K562 (cell line): Measurements from ENCODE around the gene KRT33A. TPM values are rescaled to one million over a fixed set of nuclear protein-coding genes. Genes with fewer than 3 reads are reported as not detected.

Experiments used
- FUS ChIP-seq: fragments of 200-400 bp; formaldehyde crosslinking; optimal IDR thresholded peaks from 2 replicates; pipeline ENCODE3; 2017; ENCODE audit warnings: low read depth, low read length
- HLTF ChIP-seq: fragments of 450-650 bp; IDR thresholded peaks from 2 replicates; pipeline ENCODE4 v1.6.1; 2016
- MAFG ChIP-seq: fragments of 450-650 bp; conservative IDR thresholded peaks from 2 replicates; pipeline ENCODE4 v1.6.1; 2016; ENCODE audit warnings: missing genetic modification characterization, missing compliant biosample characterization
- NFXL1 ChIP-seq: fragments of 450-650 bp; formaldehyde crosslinking; IDR thresholded peaks from 2 replicates; pipeline ENCODE4 v1.4.0; 2021; ENCODE audit warnings: mild to moderate bottlenecking
- polyA plus RNA-seq, 8 experiments: library from polyadenylated mRNA; depleted of rRNA in 4 of 8; stranded (reverse) in 5 of 8; unstranded in 3 of 8; fragments of >200 nt; fragmentation: Nextera tagmentation in 2 of 8; fragmentation: Illumina TruSeq in 1 of 8; extraction: Ambion mirVana in 2 of 8; extraction: Trizol in 1 of 8; gene quantifications; 2 replicates each; pipeline versions ENCODE4 v1.2.1 to v1.2.3, GENCODE V29; 2011 to 2014; ENCODE audit warnings: inconsistent platforms in 1 of 8, missing spikeins in 1 of 8
- total RNA-seq, 7 experiments: library from RNA; depleted of rRNA in 6 of 7; stranded (reverse); fragments of >200 nt in 6 of 7; fragmentation: Illumina TruSeq in 2 of 7; extraction: Trizol in 2 of 7; gene quantifications; 2 replicates each; pipeline versions ENCODE4 v1.2.1 to v1.2.3, GENCODE V29; 2011 to 2021; ENCODE audit warnings: low replicate concordance in 1 of 7
- TF ChIP-seq, protein P1 (sequence below), 2 experiments: fragments of 450-650 bp; IDR thresholded peaks; 2 replicates each; pipeline ENCODE4 v1.6.1; 2016; ENCODE audit warnings: mild to moderate bottlenecking in 2 of 2, borderline replicate concordance in 1 of 2, low read depth in 1 of 2, moderate library complexity in 1 of 2
- TF ChIP-seq, protein P2 (sequence below): IDR thresholded peaks from 3 replicates; pipeline ENCODE4 v1.6.1; 2011; ENCODE audit warnings: borderline replicate concordance, mild to moderate bottlenecking; ENCODE audit not compliant: insufficient read length, insufficient read depth
- TF ChIP-seq, protein P3 (sequence below), 2 experiments: fragments of 450-650 bp in 1 of 2; sonication (generic) in 1 of 2; formaldehyde crosslinking in 1 of 2; IDR thresholded peaks in 1 of 2; conservative IDR thresholded peaks in 1 of 2; 2 replicates each; pipeline versions ENCODE4 v1.6.1 to v1.8.1; 2016 to 2023; ENCODE audit warnings: mild to moderate bottlenecking in 2 of 2, moderate library complexity in 2 of 2, inconsistent platforms in 1 of 2, missing genetic modification reagents in 1 of 2
- TF ChIP-seq, protein P4 (sequence below), 3 experiments: IDR thresholded peaks in 2 of 3; conservative IDR thresholded peaks in 1 of 3; 2 replicates each; pipeline ENCODE4 v1.5.1; 2011 to 2012; ENCODE audit warnings: low read length in 3 of 3, mild to moderate bottlenecking in 3 of 3, control low read depth in 2 of 3, improper control_type of control experiment in 1 of 3, inconsistent platforms in 1 of 3, low read depth in 1 of 3, mixed read lengths in 1 of 3, moderate library complexity in 1 of 3; ENCODE audit not compliant: insufficient read depth in 2 of 3

Gene KRT33A
- total and polyA plus RNA-seq, 9 of the 15 experiments (the other 6 are each of a cell fraction or from before 2014, with no cell fraction given): not detected

DNA sequence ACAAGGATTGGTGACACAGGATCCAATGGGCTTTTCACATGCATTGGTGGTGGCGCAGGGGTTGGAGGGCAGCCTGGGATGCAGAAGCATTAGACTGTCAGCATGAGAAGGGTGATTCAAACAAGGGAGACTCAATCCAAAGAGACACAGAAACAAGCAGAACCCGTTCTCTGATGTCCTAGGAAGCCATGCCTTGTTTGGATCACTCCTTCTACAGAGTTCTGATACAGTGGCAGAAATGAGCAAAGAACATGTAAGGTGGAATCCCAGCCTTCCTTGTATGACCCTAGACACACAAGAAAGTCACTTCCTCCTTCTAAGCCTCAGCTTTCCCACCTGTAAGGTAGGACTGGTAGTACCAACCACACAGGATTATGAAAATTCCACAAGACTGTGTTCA lies 13.3 kb upstream of the KRT33A start (continued):
- TF ChIP-seq, protein P1, sequence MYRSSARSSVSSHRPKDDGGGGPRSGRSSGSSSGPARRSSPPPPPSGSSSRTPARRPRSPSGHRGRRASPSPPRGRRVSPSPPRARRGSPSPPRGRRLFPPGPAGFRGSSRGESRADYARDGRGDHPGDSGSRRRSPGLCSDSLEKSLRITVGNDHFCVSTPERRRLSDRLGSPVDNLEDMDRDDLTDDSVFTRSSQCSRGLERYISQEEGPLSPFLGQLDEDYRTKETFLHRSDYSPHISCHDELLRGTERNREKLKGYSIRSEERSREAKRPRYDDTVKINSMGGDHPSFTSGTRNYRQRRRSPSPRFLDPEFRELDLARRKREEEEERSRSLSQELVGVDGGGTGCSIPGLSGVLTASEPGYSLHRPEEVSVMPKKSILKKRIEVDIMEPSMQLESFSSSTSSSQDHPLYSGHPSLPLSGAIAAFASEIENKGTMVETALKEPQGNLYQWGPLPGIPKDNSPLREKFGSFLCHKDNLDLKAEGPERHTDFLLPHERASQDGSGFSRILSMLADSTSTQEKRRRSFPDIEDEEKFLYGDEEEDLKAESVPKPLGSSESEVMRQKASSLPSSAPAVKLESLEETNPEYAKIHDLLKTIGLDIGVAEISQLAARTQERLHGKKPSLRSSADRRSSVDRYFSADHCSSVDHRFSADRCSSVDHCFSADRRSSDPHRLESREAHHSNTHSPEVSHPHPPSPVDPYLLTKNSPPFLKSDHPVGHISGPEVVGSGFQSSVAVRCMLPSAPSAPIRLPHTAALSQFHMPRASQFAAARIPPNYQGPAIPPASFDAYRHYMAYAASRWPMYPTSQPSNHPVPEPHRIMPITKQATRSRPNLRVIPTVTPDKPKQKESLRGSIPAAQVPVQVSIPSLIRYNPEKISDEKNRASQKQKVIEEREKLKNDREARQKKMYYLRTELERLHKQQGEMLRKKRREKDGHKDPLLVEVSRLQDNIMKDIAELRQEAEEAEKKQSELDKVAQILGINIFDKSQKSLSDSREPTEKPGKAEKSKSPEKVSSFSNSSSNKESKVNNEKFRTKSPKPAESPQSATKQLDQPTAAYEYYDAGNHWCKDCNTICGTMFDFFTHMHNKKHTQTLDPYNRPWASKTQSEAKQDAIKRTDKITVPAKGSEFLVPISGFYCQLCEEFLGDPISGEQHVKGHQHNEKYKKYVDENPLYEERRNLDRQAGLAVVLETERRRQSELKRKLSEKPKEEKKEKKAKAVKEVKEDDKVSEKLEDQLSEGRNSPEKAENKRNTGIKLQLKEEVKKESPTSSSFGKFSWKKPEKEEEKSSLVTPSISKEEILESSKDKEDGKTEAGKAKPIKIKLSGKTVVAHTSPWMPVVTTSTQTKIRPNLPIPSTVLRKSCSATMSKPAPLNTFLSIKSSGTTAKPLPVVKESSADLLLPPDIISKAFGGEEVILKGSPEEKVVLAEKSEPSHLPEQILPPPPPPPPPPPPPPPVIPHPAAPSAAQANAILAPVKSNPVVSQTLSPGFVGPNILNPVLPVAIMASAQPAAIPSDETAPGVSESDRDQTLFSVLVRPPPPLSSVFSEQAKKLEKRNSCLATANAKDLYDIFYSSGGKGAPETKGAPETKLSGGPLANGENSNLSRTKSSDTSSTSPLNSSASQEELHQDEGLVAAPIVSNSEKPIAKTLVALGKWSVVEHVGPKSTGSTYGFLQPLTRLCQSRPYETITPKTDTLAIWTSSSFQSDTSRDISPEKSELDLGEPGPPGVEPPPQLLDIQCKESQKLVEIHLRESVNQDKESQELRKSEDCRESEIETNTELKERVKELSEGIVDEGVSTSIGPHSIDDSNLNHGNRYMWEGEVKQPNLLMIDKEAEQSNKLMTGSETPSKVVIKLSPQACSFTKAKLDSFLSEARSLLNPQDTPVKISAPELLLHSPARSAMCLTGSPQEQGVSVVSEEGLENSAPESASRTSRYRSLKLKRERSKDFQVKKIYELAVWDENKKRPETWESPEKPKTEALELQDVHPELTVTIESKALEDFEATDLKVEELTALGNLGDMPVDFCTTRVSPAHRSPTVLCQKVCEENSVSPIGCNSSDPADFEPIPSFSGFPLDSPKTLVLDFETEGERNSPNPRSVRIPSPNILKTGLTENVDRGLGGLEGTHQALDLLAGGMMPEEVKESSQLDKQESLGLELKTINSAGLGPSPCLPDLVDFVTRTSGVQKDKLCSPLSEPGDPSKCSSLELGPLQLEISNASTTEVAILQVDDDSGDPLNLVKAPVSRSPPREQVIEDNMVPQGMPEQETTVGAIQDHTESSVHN (IDR thresholded peaks at IDR 0.05; ENCODE audit: borderline replicate concordance in 1 of 2, low read depth in 1 of 2): no peak
- TF ChIP-seq NFXL1 (CRISPR knock-in tag): no peak
- TF ChIP-seq HLTF: no peak
- TF ChIP-seq FUS: no peak
- TF ChIP-seq, protein P2, sequence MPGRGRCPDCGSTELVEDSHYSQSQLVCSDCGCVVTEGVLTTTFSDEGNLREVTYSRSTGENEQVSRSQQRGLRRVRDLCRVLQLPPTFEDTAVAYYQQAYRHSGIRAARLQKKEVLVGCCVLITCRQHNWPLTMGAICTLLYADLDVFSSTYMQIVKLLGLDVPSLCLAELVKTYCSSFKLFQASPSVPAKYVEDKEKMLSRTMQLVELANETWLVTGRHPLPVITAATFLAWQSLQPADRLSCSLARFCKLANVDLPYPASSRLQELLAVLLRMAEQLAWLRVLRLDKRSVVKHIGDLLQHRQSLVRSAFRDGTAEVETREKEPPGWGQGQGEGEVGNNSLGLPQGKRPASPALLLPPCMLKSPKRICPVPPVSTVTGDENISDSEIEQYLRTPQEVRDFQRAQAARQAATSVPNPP: no peak
- no peak for TF ChIP-seq MAFG
- TF ChIP-seq, protein P3, sequence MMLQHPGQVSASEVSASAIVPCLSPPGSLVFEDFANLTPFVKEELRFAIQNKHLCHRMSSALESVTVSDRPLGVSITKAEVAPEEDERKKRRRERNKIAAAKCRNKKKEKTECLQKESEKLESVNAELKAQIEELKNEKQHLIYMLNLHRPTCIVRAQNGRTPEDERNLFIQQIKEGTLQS (IDR thresholded peaks at IDR 0.05): no peak
- TF ChIP-seq, protein P3 (CRISPR knock-in tag; conservative IDR thresholded peaks at IDR 0.05): no peak
- TF ChIP-seq, protein P4, sequence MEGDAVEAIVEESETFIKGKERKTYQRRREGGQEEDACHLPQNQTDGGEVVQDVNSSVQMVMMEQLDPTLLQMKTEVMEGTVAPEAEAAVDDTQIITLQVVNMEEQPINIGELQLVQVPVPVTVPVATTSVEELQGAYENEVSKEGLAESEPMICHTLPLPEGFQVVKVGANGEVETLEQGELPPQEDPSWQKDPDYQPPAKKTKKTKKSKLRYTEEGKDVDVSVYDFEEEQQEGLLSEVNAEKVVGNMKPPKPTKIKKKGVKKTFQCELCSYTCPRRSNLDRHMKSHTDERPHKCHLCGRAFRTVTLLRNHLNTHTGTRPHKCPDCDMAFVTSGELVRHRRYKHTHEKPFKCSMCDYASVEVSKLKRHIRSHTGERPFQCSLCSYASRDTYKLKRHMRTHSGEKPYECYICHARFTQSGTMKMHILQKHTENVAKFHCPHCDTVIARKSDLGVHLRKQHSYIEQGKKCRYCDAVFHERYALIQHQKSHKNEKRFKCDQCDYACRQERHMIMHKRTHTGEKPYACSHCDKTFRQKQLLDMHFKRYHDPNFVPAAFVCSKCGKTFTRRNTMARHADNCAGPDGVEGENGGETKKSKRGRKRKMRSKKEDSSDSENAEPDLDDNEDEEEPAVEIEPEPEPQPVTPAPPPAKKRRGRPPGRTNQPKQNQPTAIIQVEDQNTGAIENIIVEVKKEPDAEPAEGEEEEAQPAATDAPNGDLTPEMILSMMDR (IDR thresholded peaks at IDR 0.05 in 2 of 3, conservative IDR thresholded peaks at IDR 0.05 in 1 of 3; ENCODE audit: insufficient read depth in 2 of 3, low read depth in 1 of 3, low read length in 3 of 3): no peak
